GM12878 (cell line): ENCODE measurements around the gene GRK7. TPM values are rescaled to one million over a fixed set of nuclear protein-coding genes. Genes with fewer than 3 reads are reported as not detected.

Experiments used
- ATAC-seq: fragments of 200-7000 bp; cut with Tn5 transposase; 3 replicates; pipeline ENCODE4 v1.9.1; 2020; ENCODE audit warnings: mild to moderate bottlenecking, moderate library complexity
- BruUV-seq: library from RNA; stranded (reverse); fragments of 400-500 nt; replicated peaks from 2 replicates; lab custom pipeline; 2021; lab: Mats Ljungman, UMichigan
- CTCF ChIA-PET: fragments of 300-600 bp; sonication (Branson Sonifier 250); formaldehyde crosslinking; extraction: SDS; loops from one replicate; lab custom pipeline; 2021; ENCODE audit warnings: inconsistent platforms; lab: Yijun Ruan, JAX
- POLR2A ChIA-PET: fragments of 350-600 bp; formaldehyde crosslinking; extraction: SDS; loops from one replicate; lab custom pipeline; 2021; ENCODE audit warnings: inconsistent platforms; lab: Charles Lee
- RAD21 ChIA-PET: fragments of 300-600 bp; sonication (Branson Sonifier 250); formaldehyde crosslinking; loops from one replicate; lab custom pipeline; 2023; ENCODE audit warnings: antibody characterized with exemption; ENCODE audit not compliant: unreplicated experiment; lab: Charles Lee
- SMC1A ChIA-PET: fragments of 300-600 bp; sonication (Branson Sonifier 250); formaldehyde crosslinking; loops from one replicate; lab custom pipeline; 2023; ENCODE audit not compliant: unreplicated experiment, uncharacterized antibody; lab: Charles Lee
- DNase-seq: peaks from one replicate; pipeline ENCODE4 v3.0.0-alpha.2; 2011; ENCODE audit warnings: low read depth, low spot score
- FAIRE-seq: peaks from 3 replicates; lab custom pipeline; 2011; peaks lifted over from hg19 to GRCh38; lab: Jason Lieb, UNC
- H2AFZ ChIP-seq: 2 replicates; pipeline ENCODE4 v1.6.0; 2011; ENCODE audit warnings: low read depth, low read length, control low read depth; ENCODE audit not compliant: control insufficient read depth
- H3K27ac ChIP-seq: 2 replicates; pipeline ENCODE4 v1.5.1; 2011; ENCODE audit warnings: control low read depth; ENCODE audit not compliant: control insufficient read depth, insufficient read depth
- H3K27me3 ChIP-seq, 2 experiments: replicated peaks in 1 of 2; 2 replicates each; pipeline versions ENCODE4 v1.6.0 to v1.6.1; 2011; ENCODE audit warnings: low read length in 1 of 2; ENCODE audit not compliant: control insufficient read depth in 2 of 2, insufficient read depth in 2 of 2
- H3K36me3 ChIP-seq, 2 experiments: 2 replicates each; pipeline ENCODE4 v1.5.1; 2011; ENCODE audit warnings: low read length in 1 of 2; ENCODE audit not compliant: control insufficient read depth in 2 of 2, insufficient read depth in 2 of 2
- H3K4me1 ChIP-seq: 2 replicates; pipeline ENCODE4 v1.6.1; 2011; ENCODE audit warnings: mild to moderate bottlenecking, low read length, moderate library complexity, mixed read lengths; ENCODE audit not compliant: control insufficient read depth, insufficient read depth
- H3K4me2 ChIP-seq: 2 replicates; pipeline ENCODE4 v1.6.0; 2011; ENCODE audit warnings: control low read depth; ENCODE audit not compliant: control insufficient read depth, insufficient read depth
- H3K4me3 ChIP-seq: fragments of 200-600 bp; sonication (generic); 2 replicates; pipeline ENCODE4 v1.5.1; 2016
- H3K79me2 ChIP-seq: 2 replicates; pipeline ENCODE4 v1.6.0; 2011; ENCODE audit warnings: low read length; ENCODE audit not compliant: control insufficient read depth, insufficient read depth
- H3K9ac ChIP-seq: 2 replicates; pipeline ENCODE4 v1.8.0; 2011; ENCODE audit warnings: low read length, control low read depth, mixed read lengths; ENCODE audit not compliant: control insufficient read depth, insufficient read depth
- H3K9me3 ChIP-seq: replicated peaks from 3 replicates; pipeline ENCODE4 v1.5.1; 2011; ENCODE audit warnings: mild to moderate bottlenecking, low read length; ENCODE audit not compliant: control insufficient read depth, insufficient read depth
- H4K20me1 ChIP-seq: 2 replicates; pipeline ENCODE4 v1.6.0; 2011; ENCODE audit not compliant: control insufficient read depth, insufficient read depth
- CBFB ChIP-seq: IDR thresholded peaks from 2 replicates; pipeline ENCODE4 v1.6.1; 2016; ENCODE audit warnings: antibody characterized with exemption, low read depth
- MLLT1 ChIP-seq: fragments of 450-650 bp; IDR thresholded peaks from 2 replicates; pipeline ENCODE4 v1.6.1; 2016; ENCODE audit warnings: mild to moderate bottlenecking
- WGBS: methylation state at CpG from one replicate; pipeline ENCODE4 v1.1.6; 2016; ENCODE audit warnings: low lambda C conversion rate; ENCODE audit not compliant: insufficient replicate concordance, insufficient coverage; ENCODE audit errors: missing lambda C conversion rate; 5-methylcytosine and 5-hydroxymethylcytosine counted together
- in situ Hi-C: fragments of 300-500 bp; cut with MboI; formaldehyde crosslinking; loops from 9 replicates; pipeline ENCODE4 v1.14.3; 2018; ENCODE audit warnings: mixed read lengths
- intact Hi-C: fragments of 100-400 bp; cut with micrococcal nuclease; formaldehyde crosslinking; loops from one replicate; pipeline ENCODE4 v1.14.2; 2022; ENCODE audit not compliant: unreplicated experiment
- polyA plus RNA-seq, 11 experiments: library from polyadenylated mRNA; depleted of rRNA in 4 of 11; unstranded in 6 of 11; stranded (reverse) in 5 of 11; fragments of >200 nt; fragmentation: Nextera tagmentation in 4 of 11; fragmentation: Illumina TruSeq in 1 of 11; extraction: Ambion mirVana in 4 of 11; extraction: Trizol in 1 of 11; gene quantifications; 1 replicate in 1 of 11; 2 replicates in 10 of 11; pipeline versions ENCODE4 v1.2.1 to v1.2.3, GENCODE V29; 2011 to 2016; ENCODE audit warnings: inconsistent platforms in 2 of 11, missing spikeins in 2 of 11, low read depth in 1 of 11
- total RNA-seq, 4 experiments: library from RNA; depleted of rRNA in 3 of 4; stranded (reverse); fragments of >200 nt in 3 of 4; fragmentation: Illumina TruSeq in 1 of 4; extraction: Trizol in 1 of 4; gene quantifications; 2 replicates each; pipeline versions ENCODE4 v1.2.1 to v1.2.3, GENCODE V29; 2013 to 2021

GRK7 gene
- total and polyA plus RNA-seq, 10 of the 15 experiments (the other 5 are each of a cell fraction or from before 2014, with no cell fraction given): not detected

GRCh38 chr3:141807277-141808033, 44.2 kb downstream of the GRK7 start:
- no peak overlapping the region for H3K9ac ChIP-seq
- CTCF ChIA-PET: no interaction called here
- no peaks in the 10 kb centered on the region for H3K4me1 ChIP-seq
- no peaks in the 10 kb centered on the region for H4K20me1 ChIP-seq
- RAD21 ChIA-PET: no interaction called here
- DNase-seq: no peak
- POLR2A ChIA-PET: no interaction called here
- no peak overlapping the region for H2AFZ ChIP-seq
- H3K4me2 ChIP-seq: no peak overlapping the region
- in situ Hi-C loops (no loop called here), intact Hi-C loops (no loop called here)
- no peak for ATAC-seq
- BruUV-seq: no TSS peak
- SMC1A ChIA-PET: no interaction called here
- H3K9me3 ChIP-seq: no peaks in the 10 kb centered on the region
- no peaks in the 10 kb centered on the region for H3K79me2 ChIP-seq
- no peak for TF ChIP-seq MLLT1
- no peak for FAIRE-seq
- H3K27me3 ChIP-seq: no peaks in the 10 kb centered on the region
- H3K27ac ChIP-seq: no peak overlapping the region
- WGBS: 54% methylated on average over 7 of the region's 7 CpGs
- no peaks in the 10 kb centered on the region for H3K36me3 ChIP-seq
- H3K4me3 ChIP-seq: no peak overlapping the region

- in situ Hi-C loops: no loop called here
- WGBS: 39% methylated on average over 5 of the region's 5 CpGs
- SMC1A ChIA-PET: no interaction called here
- POLR2A ChIA-PET: no interaction called here
- intact Hi-C loops: no loop called here
- Histone ChIP-seq H3K79me2 (no peaks in the 10 kb centered on the region), H3K4me3 (no peak overlapping the region), H3K9me3 (no peaks in the 10 kb centered on the region), H3K27ac (no peak overlapping the region), H3K36me3 (no peaks in the 10 kb centered on the region), H2AFZ (no peak overlapping the region), H3K4me2 (no peak overlapping the region), H4K20me1 (no peaks in the 10 kb centered on the region), H3K9ac (no peak overlapping the region), H3K4me1 (no peaks in the 10 kb centered on the region), H3K27me3 (no peaks in the 10 kb centered on the region)
- RAD21 ChIA-PET: no interaction called here
- FAIRE-seq (no peak), DNase-seq (no peak), ATAC-seq (no peak)
- CTCF ChIA-PET: no interaction called here
- no TSS peak for BruUV-seq
- TF ChIP-seq CBFB: no peak
Measured at GRCh38 chr3:141808586-141808985, 45.4 kb downstream of the GRK7 start.
